ENCODE data around the gene VEPH1. TPM values are rescaled to one million over a fixed set of nuclear protein-coding genes. Genes with fewer than 3 reads are reported as not detected.

Gene VEPH1
- total and polyA plus RNA-seq, 5 experiments from 2014 or later: not detected

DNA sequence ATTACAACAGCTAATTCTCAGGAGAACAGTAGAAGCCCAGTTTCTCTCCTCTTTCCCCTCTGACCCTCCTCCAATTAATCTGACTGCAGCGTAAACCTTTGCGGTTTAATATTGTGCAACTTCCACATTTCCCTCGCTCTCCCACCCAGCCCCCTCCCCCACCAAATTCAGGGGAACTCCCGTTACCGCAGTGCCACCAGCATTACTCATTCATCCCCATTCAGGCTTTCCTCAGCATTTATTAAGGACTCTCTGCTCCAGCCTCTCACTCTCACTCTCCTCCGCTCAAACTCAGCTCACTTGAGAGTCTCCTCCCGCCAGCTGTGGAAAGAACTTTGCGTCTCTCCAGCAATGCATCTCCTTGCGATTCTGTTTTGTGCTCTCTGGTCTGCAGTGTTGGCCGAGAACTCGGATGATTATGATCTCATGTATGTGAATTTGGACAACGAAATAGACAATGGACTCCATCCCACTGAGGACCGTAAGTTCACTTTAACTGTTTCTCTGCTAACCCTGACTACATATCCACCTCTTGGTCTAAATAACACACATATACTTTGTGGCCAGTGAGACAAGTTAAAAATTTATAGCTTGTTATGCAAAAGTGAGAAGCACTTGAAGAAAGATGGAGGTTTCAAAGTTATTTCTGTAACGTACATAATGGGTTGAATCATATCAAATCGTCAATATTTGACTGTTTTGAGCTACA lies 66.5 kb downstream of the VEPH1 start, which contains the start of gene PTX3:
Gene PTX3, plus strand, starts transcription at position 268 of the 709 bp plus-strand sequence. Its CDS starts 84 bp downstream, at position 352.
- DNase-seq (no peak), ATAC-seq (no peak)
- peaks cover 4 to 13% (median 9%) of the 10 kb centered on the region in 4 donors for H3K4me1 Mint-ChIP-seq
- no peaks in the 10 kb centered on the region for H3K9me3 Mint-ChIP-seq
- peak within 1 kb of the TSS in 6 of 10 donors; percentile 10 to 60 (median 44) for H3K4me3 Mint-ChIP-seq
- peaks cover 5 to 13% (median 7%) of the 10 kb centered on the region in 3 donors for H3K36me3 Mint-ChIP-seq
- H3K27me3 Mint-ChIP-seq: peaks cover 16 to 44% (median 25%) of the 10 kb centered on the region in 5 donors
- POLR2A ChIA-PET: no interaction called here
- no peak within 1 kb of the TSS for H3K27ac Mint-ChIP-seq

DNA sequence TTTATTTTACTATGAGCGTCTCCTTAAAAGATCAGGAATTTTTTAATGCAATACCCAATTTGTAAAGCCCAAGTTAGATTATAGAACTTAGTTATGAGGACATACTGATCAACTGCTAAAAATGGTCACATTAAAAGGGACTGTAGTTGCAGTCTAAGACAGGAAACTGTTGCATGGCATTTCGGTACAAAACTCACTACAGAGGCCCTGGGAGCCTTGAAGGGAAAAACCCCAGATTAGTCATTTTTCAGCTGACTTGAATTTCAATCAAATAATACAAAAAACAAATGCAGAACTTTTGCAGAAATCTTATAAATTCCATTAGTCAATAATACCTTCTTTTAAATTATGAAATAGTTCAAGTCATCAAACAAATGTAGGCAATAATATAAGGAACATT lies 73.5 kb downstream of the VEPH1 start:
- peaks cover 0 to 7% (median 1%) of the 10 kb centered on the region in 3 donors for H3K36me3 Mint-ChIP-seq
- H3K4me3 Mint-ChIP-seq: no peak overlapping the region
- POLR2A ChIA-PET: no interaction called here
- no peaks in the 10 kb centered on the region for H3K4me1 Mint-ChIP-seq
- H3K27ac Mint-ChIP-seq: no peak overlapping the region
- DNase-seq: no peak
- ATAC-seq: no peak
- peaks cover 2 to 9% (median 5%) of the 10 kb centered on the region in 5 donors for H3K27me3 Mint-ChIP-seq
- peaks cover 0 to 10% (median 4%) of the 10 kb centered on the region in 9 donors for H3K9me3 Mint-ChIP-seq

DNA sequence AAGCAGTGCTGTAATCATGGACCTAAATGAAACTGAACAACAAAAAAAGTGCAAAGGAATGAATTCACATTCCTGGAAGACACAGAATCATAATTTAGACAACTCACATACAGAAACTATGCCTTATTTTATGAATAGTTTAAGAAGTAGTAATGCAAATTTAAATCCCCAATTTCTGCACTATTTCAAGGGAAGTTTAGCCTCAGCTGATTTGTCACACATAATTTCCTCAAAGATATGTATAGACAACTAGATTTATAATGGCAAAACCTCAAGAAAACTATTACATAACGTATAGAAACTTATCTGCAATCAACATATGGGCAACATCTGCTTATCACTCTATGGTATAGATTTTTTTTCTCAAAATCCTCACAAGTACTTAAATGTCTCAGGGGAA lies 74.4 kb downstream of the VEPH1 start:
- Mint-ChIP-seq H3K36me3 (peaks cover 0 to 11% (median 0%) of the 10 kb centered on the region in 3 donors), H3K4me1 (no peaks in the 10 kb centered on the region), H3K27ac (no peak overlapping the region), H3K27me3 (peaks cover 0 to 9% (median 4%) of the 10 kb centered on the region in 5 donors), H3K9me3 (peaks cover 0 to 18% (median 8%) of the 10 kb centered on the region in 9 donors), H3K4me3 (no peak overlapping the region)
- no peak for ATAC-seq
- POLR2A ChIA-PET: no interaction called here
- no peak for DNase-seq

DNA sequence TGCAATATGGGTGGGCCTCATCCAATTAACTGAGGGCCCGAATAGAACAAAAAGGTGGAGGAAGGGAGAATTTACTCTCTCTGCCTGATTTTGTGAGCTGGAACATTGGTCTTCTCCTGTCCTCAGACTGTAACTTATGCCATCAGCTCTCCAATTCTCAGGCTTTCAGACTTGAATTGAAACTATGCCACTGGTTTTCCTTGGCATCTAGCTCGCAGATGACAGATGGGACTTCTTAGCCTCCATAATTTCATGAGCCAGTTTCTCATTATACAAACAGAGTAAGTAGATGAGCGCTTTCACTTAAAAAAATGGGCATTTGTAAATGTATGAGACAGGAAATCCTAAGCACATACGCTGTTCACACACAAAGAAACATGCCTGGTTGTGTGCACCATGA lies 75.3 kb downstream of the VEPH1 start:
- Mint-ChIP-seq H3K4me3 (no peak overlapping the region), H3K36me3 (peaks cover 0 to 13% (median 0%) of the 10 kb centered on the region in 3 donors), H3K4me1 (no peaks in the 10 kb centered on the region), H3K9me3 (peaks cover 0 to 24% (median 8%) of the 10 kb centered on the region in 9 donors), H3K27ac (no peak overlapping the region), H3K27me3 (peaks cover 0 to 9% (median 4%) of the 10 kb centered on the region in 5 donors)
- POLR2A ChIA-PET: no interaction called here
- no peak for ATAC-seq
- no peak for DNase-seq

DNA sequence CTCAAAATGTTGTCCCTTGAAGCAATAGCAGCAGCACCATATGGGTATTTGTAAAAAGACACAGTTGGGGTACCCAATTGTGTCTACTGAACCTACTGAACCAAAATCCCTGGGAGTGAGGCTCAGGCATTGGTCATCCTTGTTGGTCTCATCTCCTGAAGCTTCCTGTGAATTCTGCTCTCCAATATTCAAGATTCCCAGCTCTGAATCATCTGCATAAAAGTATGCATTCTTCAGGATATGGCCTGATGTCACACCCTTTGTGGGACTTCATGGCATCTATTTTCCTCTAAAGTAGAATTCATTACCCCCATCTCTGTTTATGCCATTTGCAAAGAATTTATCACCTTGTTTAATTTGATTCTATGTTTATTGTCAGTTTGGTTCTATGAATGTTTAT lies 79.9 kb downstream of the VEPH1 start:
- POLR2A ChIA-PET: no interaction called here
- ATAC-seq: no peak
- no peak overlapping the region for H3K27ac Mint-ChIP-seq
- H3K4me1 Mint-ChIP-seq: no peaks in the 10 kb centered on the region
- H3K9me3 Mint-ChIP-seq: peaks cover 0 to 33% (median 14%) of the 10 kb centered on the region in 9 donors
- peaks cover 0 to 26% (median 0%) of the 10 kb centered on the region in 3 donors for H3K36me3 Mint-ChIP-seq
- H3K27me3 Mint-ChIP-seq: peaks cover 0 to 9% (median 5%) of the 10 kb centered on the region in 5 donors
- H3K4me3 Mint-ChIP-seq: no peak overlapping the region
- no peak for DNase-seq

DNA sequence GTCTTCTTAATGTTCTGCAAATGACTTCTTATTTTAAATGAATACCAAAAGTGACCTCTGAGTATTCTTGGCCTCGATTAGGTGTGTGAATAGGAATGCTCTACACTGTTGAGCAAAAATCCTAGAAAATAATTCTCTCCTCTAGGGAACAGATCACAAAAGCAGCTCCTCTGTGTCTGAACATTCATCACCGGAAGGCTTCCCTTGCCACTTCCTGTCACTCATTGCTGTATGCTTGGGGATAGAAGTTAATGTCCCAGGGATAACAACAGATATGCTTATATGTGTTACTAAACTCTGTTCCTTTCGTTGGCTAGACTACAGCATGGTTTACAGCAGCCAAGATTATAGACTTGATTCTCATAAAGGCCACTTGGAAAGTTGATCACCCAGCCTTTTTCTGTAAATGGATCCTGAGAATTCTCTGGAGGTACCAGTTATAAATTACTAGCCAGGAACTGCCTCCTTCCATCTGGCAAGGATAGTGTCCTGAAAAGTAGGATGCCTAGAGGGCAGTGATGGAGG lies 82.5 kb downstream of the VEPH1 start:
- Mint-ChIP-seq H3K4me3 (no peak overlapping the region), H3K36me3 (peaks cover 0 to 28% (median 0%) of the 10 kb centered on the region in 3 donors), H3K27ac (no peak overlapping the region)

DNA sequence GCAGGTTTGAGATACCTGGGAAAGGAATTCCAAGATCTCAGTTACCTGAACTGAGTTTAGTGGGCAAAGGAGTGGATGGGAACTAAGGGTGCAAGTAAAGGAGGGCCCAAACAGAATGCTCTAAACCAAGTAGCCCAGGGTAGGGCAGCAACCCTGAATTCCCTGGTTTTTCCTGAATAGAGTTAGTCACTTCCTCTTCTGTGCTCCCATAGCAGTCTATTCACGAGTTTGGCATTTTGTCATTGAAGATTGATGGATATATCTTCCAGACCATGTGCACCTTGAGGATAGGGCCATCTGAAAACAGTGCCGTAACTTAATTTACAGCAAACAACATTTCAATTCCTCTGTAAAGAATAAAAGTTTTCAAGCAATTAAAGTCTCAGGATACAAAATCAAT lies 85.1 kb downstream of the VEPH1 start:
- Mint-ChIP-seq H3K27me3 (peaks cover 0 to 10% (median 3%) of the 10 kb centered on the region in 5 donors), H3K36me3 (peaks cover 0 to 21% (median 0%) of the 10 kb centered on the region in 3 donors), H3K27ac (no peak overlapping the region), H3K4me1 (no peaks in the 10 kb centered on the region), H3K4me3 (no peak overlapping the region), H3K9me3 (peaks cover 0 to 16% (median 8%) of the 10 kb centered on the region in 9 donors)
- POLR2A ChIA-PET: no interaction called here
- DNase-seq (no peak), ATAC-seq (no peak)

More for the DNA sequence above, 82.5 kb downstream of the VEPH1 start:
- ATAC-seq (no peak), DNase-seq (no peak)
- Mint-ChIP-seq H3K27me3 (peaks cover 0 to 7% (median 3%) of the 10 kb centered on the region in 5 donors), H3K4me1 (no peaks in the 10 kb centered on the region), H3K9me3 (peaks cover 0 to 28% (median 11%) of the 10 kb centered on the region in 9 donors)
- POLR2A ChIA-PET: no interaction called here

DNA sequence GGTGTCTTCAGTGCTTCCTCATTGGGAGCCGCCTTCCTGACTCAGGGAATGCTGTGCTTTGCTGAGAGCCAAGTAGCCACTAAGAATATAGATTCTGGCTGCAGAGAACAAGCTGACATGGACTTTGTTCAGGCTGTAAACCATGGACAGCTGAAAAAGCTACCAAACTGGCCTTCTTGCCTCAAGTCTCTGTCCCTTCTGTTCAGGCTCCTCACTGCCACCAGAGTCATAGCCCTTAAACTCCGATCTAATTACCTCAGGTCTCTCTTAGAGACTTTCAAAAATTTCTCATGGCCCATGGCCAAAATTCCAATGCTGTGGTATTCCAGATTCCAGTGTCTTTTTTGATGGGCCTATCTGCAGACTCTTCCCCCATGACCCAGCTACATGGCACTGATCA lies 86.0 kb downstream of the VEPH1 start:
- Mint-ChIP-seq H3K27me3 (peaks cover 0 to 10% (median 2%) of the 10 kb centered on the region in 5 donors), H3K9me3 (peaks cover 0 to 11% (median 5%) of the 10 kb centered on the region in 9 donors), H3K4me1 (no peaks in the 10 kb centered on the region), H3K4me3 (no peak overlapping the region), H3K27ac (no peak overlapping the region), H3K36me3 (peaks cover 0 to 15% (median 0%) of the 10 kb centered on the region in 3 donors)
- DNase-seq: no peak
- no peak for ATAC-seq
- POLR2A ChIA-PET: interaction anchor here (0.6 kb wide), 1 partner anchor 746 kb away, joined by 3 read pairs; no protein-coding TSS in a partner anchor

DNA sequence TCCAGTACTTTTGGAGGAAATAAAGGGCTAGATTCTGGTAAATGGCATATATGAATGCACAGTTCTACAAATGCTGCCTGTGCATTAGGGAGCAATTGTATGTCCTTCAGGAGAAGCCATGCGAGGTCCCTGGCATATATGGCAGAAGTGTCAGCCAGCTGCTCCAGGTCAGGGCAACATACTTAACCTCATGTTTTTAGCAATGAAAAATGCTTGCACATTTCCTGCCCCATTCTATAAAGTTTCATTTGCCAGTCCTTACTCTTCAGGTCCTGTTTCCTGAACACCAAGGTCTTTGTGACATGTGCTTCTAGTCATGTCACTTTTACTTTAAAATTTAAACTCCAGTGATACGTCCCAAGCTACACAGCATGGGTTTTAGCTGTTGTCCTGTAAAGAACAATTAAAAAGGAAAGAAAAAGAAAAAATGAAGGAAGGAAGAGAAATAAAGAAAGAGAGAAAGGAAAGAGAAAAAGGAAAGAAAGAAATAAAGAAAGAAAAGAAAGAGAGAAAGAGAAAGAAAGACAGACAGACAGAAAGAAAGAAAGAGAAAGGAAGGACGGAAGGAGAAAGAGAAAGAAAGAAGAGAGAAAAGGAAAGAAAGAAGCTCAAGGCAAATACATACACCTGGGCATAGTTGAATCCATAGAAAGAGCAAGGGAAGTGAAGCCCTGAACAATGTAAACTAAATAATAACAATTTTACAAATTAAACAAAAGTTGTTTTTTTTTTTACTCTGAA lies 86.7 kb downstream of the VEPH1 start:
- H3K27ac Mint-ChIP-seq: peak overlapping the region in 1 of 10 donors; percentile 45
- H3K36me3 Mint-ChIP-seq: peaks cover 0 to 15% (median 0%) of the 10 kb centered on the region in 3 donors
- POLR2A ChIA-PET: interaction anchor here (0.6 kb wide), 1 partner anchor 746 kb away, joined by 3 read pairs; no protein-coding TSS in a partner anchor
- peaks cover 0 to 10% (median 2%) of the 10 kb centered on the region in 5 donors for H3K27me3 Mint-ChIP-seq
- H3K4me1 Mint-ChIP-seq: no peaks in the 10 kb centered on the region
- no peak for DNase-seq
- no peak overlapping the region for H3K4me3 Mint-ChIP-seq
- peaks cover 0 to 9% (median 5%) of the 10 kb centered on the region in 9 donors for H3K9me3 Mint-ChIP-seq
- ATAC-seq: no peak

DNA sequence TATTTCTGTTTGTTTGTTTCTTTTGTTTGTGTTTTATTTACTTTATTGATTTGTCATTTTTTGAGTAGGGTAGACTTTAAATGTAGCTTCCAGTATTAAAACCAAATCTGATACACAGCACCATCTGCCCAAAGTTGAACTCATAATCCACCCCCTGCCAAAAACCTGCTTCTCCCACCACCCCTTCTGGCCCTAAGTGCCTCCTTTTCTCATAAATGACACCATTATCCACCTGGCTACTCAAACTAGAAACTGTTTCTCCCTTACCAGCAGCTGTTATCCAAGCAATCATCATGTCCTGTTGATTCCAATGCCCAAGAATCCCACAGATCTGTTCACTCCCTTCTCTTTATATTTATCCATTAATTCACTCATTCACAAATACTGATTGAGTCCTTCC lies 88.4 kb downstream of the VEPH1 start:
- ATAC-seq (no peak), DNase-seq (no peak)
- Mint-ChIP-seq H3K4me1 (no peaks in the 10 kb centered on the region), H3K36me3 (peaks cover 2 to 15% (median 5%) of the 10 kb centered on the region in 3 donors), H3K9me3 (peaks cover 0 to 10% (median 2%) of the 10 kb centered on the region in 9 donors), H3K27me3 (peaks cover 0 to 10% (median 2%) of the 10 kb centered on the region in 5 donors), H3K27ac (no peak overlapping the region), H3K4me3 (no peak overlapping the region)
- POLR2A ChIA-PET: no interaction called here

DNA sequence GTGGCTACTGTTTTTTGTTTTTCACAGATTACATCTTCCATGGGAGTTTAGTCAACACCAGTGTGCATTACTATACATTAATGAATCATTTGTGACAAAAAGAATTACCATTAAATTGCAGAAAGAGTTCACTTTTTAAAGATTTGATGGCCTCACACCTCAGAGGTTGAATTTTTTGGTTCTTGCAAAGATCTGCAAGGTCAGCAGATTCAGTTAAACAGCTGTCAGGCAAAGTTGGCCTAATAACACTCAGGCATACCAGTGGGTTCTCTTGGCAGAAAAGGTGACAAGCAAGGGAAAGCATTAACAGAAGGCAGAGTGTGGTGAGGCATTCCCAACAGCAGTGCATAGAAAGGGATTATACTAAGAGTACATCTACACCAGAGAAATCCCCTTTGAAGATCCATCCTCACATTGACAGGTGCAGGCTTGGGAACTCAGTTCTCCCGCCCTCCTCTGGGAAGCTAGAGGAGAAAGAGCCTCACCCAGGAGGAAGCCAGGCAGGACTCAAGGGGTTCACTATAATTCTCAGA lies 90.8 kb downstream of the VEPH1 start:
- POLR2A ChIA-PET: no interaction called here
- DNase-seq: no peak
- Mint-ChIP-seq H3K4me3 (no peak overlapping the region), H3K4me1 (no peaks in the 10 kb centered on the region), H3K27me3 (peaks cover 0 to 10% (median 2%) of the 10 kb centered on the region in 5 donors), H3K27ac (no peak overlapping the region), H3K9me3 (peaks cover 0 to 4% (median 0%) of the 10 kb centered on the region in 9 donors), H3K36me3 (peaks cover under 1 to 8% (median 2%) of the 10 kb centered on the region in 3 donors)
- no peak for ATAC-seq

DNA sequence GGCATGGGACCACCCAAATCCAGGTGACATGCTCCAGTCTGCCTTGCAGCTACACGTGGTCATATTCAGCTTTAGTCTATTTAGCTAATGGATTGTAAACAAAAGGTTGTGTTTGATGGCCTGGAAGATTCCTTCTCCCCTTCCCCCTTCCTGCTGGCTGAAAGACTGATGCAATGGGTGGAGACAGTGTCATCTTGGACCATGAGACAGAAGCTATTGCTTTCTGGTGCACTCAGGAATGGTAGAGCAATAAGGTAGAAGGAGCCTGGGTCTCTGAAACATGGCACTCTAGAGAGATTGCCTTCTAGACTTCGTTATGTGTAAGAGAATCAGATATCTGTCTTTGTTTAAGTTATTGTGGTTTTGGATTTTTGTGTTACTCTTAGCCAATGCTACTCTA lies 92.3 kb downstream of the VEPH1 start:
- H3K4me1 Mint-ChIP-seq: no peaks in the 10 kb centered on the region
- peaks cover 0 to 4% (median 0%) of the 10 kb centered on the region in 9 donors for H3K9me3 Mint-ChIP-seq
- no peak overlapping the region for H3K27ac Mint-ChIP-seq
- peaks cover 0 to 8% (median 2%) of the 10 kb centered on the region in 3 donors for H3K36me3 Mint-ChIP-seq
- no peak overlapping the region for H3K4me3 Mint-ChIP-seq
- POLR2A ChIA-PET: no interaction called here
- ATAC-seq: no peak
- H3K27me3 Mint-ChIP-seq: peaks cover 0 to 6% (median 2%) of the 10 kb centered on the region in 5 donors
- DNase-seq: no peak
